NCI-H2196 treated with DMSO at 0.1 percent for 48 hours (cell line): Measurements from ENCODE around the gene STK17B.
"Not testable (repeated sequence)": the region's sequence is repeated elsewhere in the genome, so short reads cannot be mapped to it uniquely, and the experiment has no call there.

Source experiments
- DNase-seq: peaks from one replicate; lab custom pipeline; 2025; ENCODE audit not compliant: unreplicated experiment; lab: John Stamatoyannopoulos, UW

STK17B gene

DNA sequence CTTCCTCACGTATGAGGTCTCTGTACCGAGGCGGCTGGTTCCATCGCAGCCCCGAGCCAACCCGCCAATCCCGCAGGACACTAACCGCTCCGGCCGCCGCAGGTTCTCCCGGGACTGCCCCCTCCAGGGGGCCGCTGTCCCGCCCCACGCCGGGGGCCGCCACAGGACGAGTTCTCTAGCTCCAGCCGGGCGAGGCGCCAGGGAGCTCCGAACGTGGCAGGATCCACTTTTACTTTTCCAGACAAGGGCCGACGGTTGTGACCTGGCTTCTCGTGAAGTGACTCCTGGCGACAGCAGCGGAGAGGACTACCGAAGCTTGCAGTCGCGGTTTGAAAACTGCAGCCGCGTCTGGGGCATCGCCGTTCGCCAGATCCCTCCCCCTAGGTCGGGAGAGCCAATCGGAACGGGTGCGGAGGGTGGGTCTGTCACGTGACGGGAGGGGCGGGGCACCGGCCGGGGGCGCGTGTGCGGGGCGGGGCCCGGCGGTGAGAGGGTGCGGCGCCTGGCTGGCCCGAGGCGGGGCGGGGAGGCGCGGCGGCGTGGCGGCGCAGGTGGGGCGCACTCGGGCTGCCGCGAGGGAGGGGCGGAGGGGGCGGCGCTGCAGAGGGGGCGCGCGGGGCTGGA, at the start of gene STK17B:
STK17B (minus strand) TSS at position 331 of the 624 bp plus-strand sequence. CDS start 8,195 bp downstream, outside the sequence.
- peak; percentile 75 for DNase-seq

DNA sequence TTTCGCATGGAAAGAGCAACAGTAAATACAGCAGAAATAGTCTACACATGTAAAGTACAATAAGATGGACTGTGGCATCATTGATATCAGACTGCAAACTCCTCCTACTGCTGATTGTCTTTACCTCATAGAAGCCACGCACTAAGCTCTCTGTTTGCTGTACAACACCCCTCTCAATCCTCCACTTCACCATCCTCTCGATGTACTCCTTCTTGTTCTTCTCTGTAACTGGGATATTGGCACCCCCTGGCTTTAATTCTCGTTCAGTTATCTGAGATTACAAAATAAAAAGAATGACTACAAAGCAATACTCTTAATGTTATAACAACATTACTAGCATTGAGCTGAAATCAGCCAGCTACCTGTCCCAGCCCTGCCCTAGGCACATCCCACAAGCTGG, 49.3 kb upstream of the STK17B start:
- no peak for DNase-seq

DNA sequence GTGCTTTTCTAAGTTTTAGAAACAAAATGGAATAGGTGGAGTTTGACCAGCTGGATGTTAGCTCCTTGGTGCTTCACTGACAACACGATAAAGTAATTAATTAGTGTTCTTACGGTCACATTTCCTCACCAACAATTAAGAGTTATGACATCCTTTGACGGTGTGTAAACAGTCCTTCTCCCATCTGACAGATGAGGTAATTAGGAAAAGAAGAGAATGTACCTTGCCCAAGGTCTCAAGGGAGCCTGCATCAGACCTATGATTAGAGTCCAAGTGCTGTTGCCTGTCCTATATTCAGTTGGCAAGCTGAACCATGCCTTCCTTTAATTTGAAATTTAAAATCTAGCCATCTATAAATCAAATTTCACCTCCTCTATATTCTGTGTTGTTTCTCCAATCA, 48.3 kb upstream of the STK17B start:
- DNase-seq = no peak

DNA sequence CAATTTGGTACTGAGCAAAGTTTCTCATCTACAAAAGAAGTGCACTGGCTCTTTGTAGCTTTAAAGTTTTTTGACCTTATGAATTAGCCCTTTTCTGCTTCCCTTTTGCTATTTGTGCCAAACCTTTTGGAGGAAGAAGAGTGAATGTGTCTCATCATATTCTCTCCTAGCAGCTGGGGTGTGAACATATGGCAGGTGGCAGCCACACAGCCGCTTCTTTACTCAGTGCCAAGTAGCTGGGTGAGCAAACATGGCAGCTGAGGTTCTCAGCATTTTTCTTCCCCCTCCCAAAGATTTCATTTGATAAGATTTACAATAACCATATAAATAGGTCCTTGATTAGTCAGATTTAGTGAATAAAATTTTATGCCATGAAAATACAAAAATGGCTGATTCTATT, 46.7 kb upstream of the STK17B start:
- DNase-seq = no peak

DNA sequence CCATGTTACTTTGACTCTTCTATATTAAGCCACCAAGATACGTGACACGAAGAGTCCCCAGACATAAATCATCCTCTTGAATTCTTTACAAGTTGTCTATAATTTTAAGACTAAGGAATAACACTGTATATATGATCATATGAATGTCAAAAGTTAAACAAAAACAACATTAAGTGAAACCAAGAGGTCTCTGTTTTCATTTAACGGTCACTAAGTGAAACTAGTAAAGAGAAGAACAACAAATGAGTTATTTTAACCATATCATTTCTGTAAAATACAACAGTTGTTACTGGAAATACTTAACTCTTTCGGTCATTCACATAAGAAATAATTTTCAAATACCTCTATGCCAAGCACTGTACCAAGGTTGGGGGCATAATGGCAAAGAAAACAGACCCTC, 45.7 kb upstream of the STK17B start:
- DNase-seq = no peak

DNA sequence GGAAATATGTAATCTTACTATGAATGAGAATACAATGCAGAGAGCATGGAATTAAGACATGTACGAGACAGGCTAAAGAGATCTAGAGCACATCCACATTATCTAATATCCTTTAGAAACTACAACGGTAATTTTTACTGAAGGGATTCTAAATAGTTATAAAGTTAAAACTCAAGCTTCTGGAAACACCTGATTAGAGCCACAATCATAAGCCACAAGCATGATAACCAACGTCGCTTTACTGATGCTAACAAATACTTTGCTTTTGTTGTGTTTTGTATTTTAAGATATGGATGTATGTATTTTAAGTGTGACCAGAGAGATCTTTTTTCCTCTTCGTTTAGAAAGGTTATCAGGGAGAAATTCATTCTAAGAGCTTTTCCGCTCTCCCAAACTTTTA, 44.0 kb upstream of the STK17B start:
- DNase-seq = no peak

DNA sequence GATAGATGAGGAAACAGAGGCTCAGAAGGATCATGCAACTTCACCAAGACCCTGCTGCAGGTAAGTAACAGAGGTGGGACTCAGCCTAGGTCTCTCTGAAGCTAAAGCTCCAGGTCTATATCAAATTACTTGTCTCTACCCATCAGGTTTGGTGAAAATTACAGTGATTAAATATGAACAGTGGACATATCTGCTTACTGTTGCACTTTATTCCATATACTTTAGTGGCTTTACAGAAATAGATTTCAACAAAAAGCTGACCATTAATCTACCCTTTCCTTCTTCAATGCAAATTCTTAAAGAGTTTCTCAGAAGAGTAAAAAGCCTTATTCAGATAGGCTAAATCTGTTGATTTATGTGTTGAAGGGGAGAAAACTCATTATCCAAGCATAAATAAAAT, 42.8 kb upstream of the STK17B start:
- DNase-seq = no peak

DNA sequence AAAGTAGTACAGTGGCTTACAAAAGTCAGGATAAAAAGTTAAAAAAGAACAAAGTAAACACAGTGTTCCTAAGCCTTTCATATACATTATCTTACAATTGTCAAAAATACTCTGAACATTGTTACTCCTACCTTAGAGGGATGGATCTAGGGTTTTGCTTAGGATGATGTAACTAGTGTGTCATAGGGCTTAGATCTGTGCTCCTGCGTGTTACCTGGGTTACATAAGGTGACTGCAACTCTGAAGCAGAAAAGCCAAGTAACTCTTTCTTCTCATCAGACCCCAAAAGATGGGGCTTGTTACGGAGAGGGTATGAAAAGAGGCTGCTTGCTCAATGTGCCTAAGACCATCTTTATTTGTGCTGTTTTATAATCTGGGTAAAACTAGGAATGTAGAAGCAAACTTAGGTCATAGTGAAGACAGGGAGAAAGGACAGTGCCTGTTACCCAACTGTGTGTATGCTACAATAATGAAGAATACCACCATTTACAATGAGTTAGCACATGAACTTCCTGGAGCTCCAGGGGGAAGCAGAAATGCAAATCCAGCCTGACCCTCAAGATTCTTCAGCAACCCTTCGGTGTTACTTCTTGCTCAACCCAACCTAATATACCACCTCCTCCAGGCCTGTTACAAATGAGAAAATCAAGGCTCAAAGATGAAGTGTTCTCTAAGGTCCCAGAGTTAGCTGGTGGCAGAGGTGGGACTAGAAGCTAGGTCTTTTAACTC, 42.0 kb upstream of the STK17B start:
- no peak for DNase-seq

DNA sequence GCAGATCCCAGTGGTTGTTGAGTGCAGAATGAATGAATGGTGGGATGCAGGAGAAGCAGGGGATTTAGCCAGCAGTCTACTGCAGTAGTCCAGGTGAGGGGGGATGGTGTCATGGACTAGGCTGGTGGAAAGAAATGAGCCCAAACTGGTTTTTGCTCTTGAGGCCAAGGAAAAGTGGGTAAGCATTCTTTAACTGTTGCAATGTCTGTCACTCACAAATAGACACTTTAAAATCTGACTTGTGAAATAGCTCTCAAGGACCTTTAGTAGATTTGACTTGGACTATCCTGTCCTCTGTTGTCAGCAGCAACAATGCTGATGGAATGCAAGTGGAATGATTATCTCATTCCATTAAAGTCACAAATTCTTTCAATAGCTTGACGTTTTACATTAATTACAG, 37.5 kb upstream of the STK17B start:
- no peak for DNase-seq

DNA sequence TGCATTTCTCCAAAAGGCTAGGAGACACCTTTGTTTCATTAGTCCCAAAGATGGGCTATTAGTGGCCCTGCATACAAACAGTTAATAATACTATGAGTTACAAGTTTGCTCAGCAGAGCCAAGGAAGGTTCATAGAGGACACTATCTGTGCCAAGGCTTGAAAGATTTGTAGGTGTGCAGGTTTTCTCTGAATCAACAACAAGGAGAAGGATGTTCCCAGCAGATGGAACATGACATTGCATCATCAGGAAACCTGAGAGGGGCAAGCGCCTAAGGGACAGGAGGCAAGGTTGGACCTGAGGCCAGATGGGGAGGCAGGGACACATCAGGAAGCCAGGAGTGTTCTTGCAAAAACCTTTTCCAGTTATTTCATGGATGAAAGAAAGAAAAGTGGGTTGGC, 35.4 kb upstream of the STK17B start:
- no peak for DNase-seq

DNA sequence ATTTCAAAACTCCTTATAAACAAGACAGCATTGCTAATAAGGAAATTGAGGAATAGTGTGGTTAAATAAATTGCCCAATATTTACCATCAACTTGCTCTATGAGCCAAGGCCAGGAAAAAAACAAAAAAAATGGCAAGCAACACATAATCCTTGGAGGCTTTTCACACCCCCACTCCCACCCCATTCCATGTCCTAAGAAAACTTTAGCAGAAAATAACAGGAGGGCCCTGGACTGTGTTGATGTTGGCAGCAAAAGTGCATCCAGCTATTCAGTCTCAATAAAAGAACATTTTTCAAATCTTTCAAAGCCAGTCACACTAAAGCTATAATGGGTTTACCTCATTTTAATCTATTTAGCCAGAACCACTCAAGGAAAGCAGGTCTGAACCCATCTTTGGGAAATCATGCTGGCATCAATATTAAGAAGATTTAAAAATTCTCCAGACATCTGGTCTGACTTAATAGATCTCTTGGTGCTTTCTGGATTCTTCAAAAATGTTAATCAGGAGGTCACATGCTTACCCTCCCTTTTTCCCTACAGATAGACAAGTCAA, 34.6 kb upstream of the STK17B start:
- DNase-seq = no peak

DNA sequence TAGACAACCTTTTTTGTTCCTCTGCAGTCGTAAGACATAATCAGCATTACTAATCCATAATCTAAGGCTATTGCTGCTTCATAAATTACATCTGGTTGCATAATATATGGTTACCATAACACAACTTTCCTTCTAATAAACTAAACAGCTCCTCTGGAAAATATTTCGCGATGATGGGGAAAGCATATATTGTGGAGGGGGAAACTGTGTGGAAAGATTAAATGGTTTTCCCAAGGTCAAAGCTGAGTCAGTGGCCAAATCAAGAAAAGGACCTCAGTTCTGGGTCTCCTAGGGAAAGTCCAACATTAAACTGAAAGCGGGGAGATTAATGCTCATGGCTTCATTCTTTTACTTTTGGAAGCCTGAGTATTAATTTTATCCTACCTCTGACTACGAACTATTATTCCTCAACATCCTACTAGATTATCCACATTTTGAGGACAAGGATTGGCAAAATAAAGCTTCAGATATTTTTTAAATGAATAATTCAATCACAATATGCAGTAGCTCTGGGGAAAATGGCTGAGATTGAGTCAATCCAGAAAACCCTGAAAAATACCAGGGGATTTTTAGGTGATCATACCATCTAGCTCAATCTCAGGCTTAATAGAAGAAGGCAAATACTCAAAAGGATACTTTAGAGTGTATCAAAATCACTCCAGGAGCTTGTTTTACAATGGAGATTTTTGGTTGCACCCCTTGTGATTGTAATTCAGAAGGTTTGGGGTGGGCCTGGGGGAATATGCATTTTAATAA, 33.8 kb upstream of the STK17B start:
- DNase-seq = no peak

DNA sequence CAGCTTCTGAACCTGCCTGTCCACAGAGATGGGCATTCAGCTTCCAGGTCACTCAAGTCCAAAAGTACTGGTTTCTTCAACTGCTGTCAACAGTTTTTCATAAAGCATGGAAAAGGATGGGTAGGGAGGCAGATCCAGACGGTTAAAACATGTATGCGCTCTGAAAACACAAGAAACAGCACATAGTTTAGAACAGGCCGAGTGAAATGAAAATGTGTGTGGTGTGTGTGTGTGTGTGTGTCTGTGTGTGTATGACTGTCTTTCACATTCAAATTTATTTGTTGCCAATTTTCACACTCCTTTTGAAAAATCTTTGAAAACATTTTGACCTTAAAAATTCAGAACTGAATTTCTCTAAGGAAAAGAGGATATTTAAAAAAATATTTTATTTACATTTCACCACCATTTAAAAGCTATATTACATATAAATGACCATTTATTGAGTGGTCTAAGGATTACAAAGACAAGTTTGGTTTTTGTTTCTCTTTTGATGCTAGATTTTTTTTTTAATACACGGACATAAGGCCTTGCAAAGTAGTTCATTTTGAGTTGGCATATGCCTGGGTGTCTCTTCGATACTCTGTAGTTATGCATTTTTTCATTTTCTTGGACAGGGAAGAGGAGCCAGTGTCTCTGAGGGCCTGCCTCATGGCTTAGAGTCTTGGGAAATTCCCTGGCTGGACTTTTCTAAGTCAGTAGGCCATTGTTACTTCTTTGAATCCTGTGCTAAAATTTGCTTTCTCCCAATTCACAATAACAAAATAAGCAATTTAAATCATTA, 30.0 kb upstream of the STK17B start:
- DNase-seq = no peak

DNA sequence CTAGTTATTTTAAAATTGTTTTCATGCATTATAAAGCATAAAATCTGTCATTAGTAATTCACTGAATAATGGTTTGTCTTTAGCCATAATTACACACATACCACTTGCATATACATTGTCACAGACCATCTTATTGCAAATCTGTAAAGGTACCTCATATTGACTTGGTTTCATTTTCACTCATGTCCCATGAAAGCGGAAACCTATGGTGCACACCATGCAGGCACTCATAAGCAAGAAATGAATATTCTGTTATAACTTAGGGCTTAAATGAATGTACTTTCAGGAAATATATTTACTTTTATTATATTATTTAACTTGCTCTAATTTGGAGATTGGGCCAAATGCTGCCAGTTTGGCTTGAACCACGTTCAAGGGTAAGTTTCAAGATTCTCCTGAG, 29.2 kb upstream of the STK17B start:
- DNase-seq = no peak

DNA sequence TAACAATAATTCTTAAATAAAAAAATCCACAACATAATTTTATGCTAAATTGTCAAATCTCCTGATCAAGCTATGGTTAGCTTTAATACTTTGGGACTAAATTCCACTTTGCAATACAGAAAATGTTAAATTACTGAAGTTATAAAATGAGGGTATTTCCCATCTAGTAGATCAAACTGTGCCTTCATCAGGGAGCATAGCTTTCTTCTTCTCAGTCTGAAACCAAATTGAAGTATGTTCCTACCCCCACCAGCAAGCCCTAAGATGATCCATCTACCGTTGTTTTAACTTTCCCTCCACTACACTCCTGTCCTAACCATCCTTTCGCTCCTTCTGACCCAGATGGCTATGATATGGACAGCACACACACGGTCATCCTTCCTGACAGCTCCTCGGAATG, 24.4 kb upstream of the STK17B start:
- DNase-seq = no peak

DNA sequence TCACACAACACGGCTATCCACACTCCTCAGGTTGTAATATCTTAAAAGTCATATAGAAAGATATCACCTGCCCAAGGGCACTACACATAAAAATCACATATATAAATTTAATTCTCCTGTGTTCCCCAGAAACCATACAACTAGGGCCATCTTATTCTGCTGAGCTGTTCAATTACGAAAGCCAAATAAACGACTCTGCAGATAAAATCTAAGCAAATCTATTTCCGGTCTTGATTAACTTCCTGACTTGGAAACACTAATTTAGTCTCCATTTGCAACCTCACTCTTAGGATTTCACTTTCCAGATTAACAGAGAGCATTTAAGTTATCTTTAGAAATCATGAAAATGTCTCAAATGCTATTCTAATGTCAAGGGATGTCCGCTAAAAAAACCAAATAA, 23.9 kb upstream of the STK17B start:
- no peak for DNase-seq

DNA sequence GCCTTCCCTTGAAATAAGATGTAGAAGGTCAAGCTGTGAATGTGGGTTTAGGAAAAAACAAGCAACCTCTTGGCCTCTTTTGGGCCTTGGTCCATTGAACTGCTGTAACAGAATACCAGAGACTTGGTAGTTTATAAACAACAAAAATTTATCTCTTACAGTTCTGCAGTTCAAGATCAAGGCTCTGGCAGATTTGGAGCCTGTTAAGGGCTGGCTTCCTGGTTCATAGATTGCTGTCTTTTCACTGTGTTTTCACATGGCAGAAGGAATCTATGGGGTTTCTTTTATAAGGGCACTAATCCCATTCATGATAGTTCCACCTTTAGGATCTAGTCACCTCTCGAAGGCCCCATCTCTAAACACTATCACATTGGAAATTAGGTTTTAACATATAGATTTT, 20.2 kb upstream of the STK17B start:
- no peak for DNase-seq

DNA sequence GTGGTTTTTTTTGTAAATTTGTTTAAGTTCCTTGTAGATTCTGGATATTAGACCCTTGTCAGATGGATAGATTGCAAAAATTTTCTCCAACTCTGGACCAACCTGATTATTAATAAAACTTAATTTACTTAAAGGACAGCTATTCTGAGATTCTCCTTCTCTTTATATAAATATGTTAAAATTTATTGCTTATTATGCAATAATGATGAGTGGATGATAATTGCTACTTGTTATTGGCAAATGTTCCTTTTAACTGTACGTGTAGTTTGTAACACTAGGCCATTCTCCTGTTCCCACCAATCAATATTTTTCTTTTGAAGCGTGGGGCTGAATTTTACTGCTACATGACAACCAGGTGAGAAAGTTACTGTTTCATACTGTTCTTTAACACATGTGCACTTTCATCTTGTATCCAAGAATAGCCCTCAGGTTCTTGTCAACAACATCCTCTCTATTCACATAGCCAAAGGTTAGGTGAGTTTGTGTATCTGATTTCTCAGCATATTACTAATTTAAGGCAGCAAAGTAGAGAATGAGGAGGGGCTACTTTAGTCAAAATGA, 16.6 kb upstream of the STK17B start:
- no peak for DNase-seq

DNA sequence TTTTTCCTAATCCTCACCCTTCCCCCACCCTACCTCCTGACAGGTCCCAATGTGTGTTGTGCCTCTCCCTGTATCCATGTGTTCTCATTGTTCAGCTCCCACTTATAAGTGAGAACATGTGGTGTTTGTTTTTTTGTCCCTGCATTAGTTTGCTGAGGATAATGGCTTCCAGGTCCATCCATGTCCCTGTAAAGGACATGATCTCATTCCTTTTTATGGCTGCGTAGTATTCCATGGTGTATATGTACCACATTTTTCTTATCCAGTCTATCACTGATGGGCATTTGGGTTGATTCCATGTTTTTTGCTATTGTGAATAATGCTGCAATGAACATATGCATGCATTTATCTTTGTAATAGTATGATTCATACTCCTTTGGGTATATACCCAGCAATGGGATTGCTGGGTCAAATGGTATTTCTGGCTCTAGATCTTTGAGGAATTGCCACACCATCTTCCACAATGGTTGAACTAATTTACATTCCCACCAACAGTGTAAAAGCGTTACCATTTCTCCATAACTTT, 15.9 kb upstream of the STK17B start:
- DNase-seq = not testable (repeated sequence)

DNA sequence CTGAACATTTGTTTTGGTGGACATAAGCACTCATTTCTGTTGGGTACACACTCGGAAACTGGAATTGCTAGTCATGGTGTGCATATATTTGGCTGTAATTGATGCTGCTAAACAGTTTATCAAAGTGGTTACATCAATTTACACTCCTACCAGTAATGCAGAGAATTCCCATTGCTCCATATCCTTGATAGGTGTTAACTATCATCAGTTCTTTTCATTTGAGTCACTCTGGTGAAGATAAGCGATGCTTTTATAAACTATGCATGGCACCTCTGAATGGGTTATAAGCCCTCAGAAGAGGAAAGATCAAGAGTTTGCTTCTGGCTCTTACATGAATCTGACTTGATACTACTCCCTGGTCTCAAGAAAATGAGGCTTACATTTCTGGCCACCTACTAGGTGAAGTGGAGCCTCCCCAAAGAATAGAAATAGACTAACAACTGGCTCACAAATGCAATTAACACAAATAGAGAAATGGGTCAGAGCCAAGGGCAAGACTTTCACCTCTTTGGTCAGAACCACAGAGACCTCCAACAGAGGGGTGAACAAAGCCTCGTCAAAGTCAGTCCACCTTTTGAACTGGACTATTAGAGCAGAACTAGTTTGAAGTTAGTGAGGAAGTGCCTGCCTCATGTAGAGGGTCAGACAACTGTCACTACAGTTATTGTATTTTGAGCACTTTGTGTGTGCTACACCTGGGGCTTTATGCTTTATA, 15.0 kb upstream of the STK17B start:
- DNase-seq = no peak
